Measurements from ENCODE around the gene HARS1. TPM values are rescaled to one million over a fixed set of nuclear protein-coding genes. Genes with fewer than 3 reads are reported as not detected.
A peak's percentile ranks its signal among the peaks of the same experiment; 100 is the strongest.
"Not testable (repeated sequence)": the region's sequence is repeated elsewhere in the genome, so short reads cannot be mapped to it uniquely, and the experiment has no call there.

The HARS1 gene
- polyA plus RNA-seq, 4 donors = 55.2 to 81.9 (median 67.2) TPM

- no peak for DNase-seq (ENCODE audit: low read depth in 4 of 4, low spot score in 3 of 4)
Measured at GRCh38 chr5:140635291-140636257, 55.6 kb downstream of the HARS1 start.

GRCh38 chr5:140634103-140634502 lies 57.1 kb downstream of the HARS1 start:
- no peak for DNase-seq (ENCODE audit: low read depth in 4 of 4, low spot score in 3 of 4)

GRCh38 chr5:140633501-140633900 lies 57.7 kb downstream of the HARS1 start:
- DNase-seq (ENCODE audit: low read depth in 4 of 4, low spot score in 3 of 4) = no peak

GRCh38 chr5:140633021-140633471 lies 58.1 kb downstream of the HARS1 start, which contains the start of gene CD14:
TSS of gene CD14 (minus strand) at chr5:140633175. CDS start at chr5:140633071, 104 bp downstream.
- no peak for DNase-seq (ENCODE audit: low read depth in 4 of 4, low spot score in 3 of 4)

- DNase-seq (ENCODE audit: low read depth in 4 of 4, low spot score in 3 of 4) = peak in 1 of 4 donors; percentile 12
Measured at GRCh38 chr5:140632366-140633020, 58.7 kb downstream of the HARS1 start.

GRCh38 chr5:140631831-140632365 lies 59.3 kb downstream of the HARS1 start:
- DNase-seq (ENCODE audit: low read depth in 4 of 4, low spot score in 3 of 4) = no peak

- DNase-seq (ENCODE audit: low read depth in 4 of 4, low spot score in 3 of 4) = no peak
Measured at GRCh38 chr5:140631036-140631417, 60.1 kb downstream of the HARS1 start.

GRCh38 chr5:140630292-140631035 lies 60.7 kb downstream of the HARS1 start:
- no peak for DNase-seq (ENCODE audit: low read depth in 4 of 4, low spot score in 3 of 4)

GRCh38 chr5:140628711-140629110 lies 62.5 kb downstream of the HARS1 start:
- DNase-seq (ENCODE audit: low read depth in 4 of 4, low spot score in 3 of 4) = no peak

GRCh38 chr5:140627972-140628371 lies 63.2 kb downstream of the HARS1 start:
- DNase-seq (ENCODE audit: low read depth in 4 of 4, low spot score in 3 of 4) = no peak

- not testable (repeated sequence) for DNase-seq (ENCODE audit: low read depth in 4 of 4, low spot score in 3 of 4)
Measured at GRCh38 chr5:140624886-140625285, 66.3 kb downstream of the HARS1 start.

Other genes with a start within 250 kb of the HARS1 start
- 10 to 100 TPM in 2 of 4 donors, 1 to 10 TPM in 2; 6.2 to 14.5 (median 10.2) TPM for gene EIF4EBP3, start 143.7 kb downstream of the HARS1 start, polyA plus RNA-seq (ENCODE audit: insufficient read length in 4 of 4)
- gene SRA1, start 133.9 kb downstream of the HARS1 start, polyA plus RNA-seq (ENCODE audit: insufficient read length in 4 of 4) = 10 to 100 TPM; 21.8 to 32.0 (median 27.9) TPM
- 10 to 100 TPM; 29.7 to 57.1 (median 37.1) TPM for gene APBB3, start 126.8 kb downstream of the HARS1 start, polyA plus RNA-seq (ENCODE audit: insufficient read length in 4 of 4)
- 10 to 100 TPM; 62.3 to 85.7 (median 78.9) TPM for gene SLC35A4, start 126.5 kb downstream of the HARS1 start, polyA plus RNA-seq (ENCODE audit: insufficient read length in 4 of 4)
- 10 to 100 TPM in 2 of 4 donors, 1 to 10 TPM in 2; 9.1 to 52.7 (median 9.9) TPM for gene CD14, start 58.2 kb downstream of the HARS1 start, polyA plus RNA-seq (ENCODE audit: insufficient read length in 4 of 4)
- gene TMCO6, start 51.9 kb downstream of the HARS1 start, polyA plus RNA-seq (ENCODE audit: insufficient read length in 4 of 4) = 10 to 100 TPM; 10.2 to 23.4 (median 15.0) TPM
- gene NDUFA2, start 43.7 kb downstream of the HARS1 start, polyA plus RNA-seq (ENCODE audit: insufficient read length in 4 of 4) = 10 to 100 TPM; 49.2 to 94.6 (median 74.6) TPM
- gene IK, start 43.5 kb downstream of the HARS1 start, polyA plus RNA-seq (ENCODE audit: insufficient read length in 4 of 4) = 100 to 1,000 TPM; 116 to 186 (median 162) TPM
- gene WDR55, start 26.5 kb downstream of the HARS1 start, polyA plus RNA-seq (ENCODE audit: insufficient read length in 4 of 4) = 10 to 100 TPM; 11.9 to 20.6 (median 14.4) TPM
- gene DND1, start 17.8 kb downstream of the HARS1 start, polyA plus RNA-seq (ENCODE audit: insufficient read length in 4 of 4) = under 1 TPM in 3 of 4 donors, not detected in 1; 0.10 to 0.37 (median 0.24) TPM
- 10 to 100 TPM; 32.2 to 55.7 (median 45.6) TPM for gene HARS2, start 85 bp upstream of the HARS1 start, polyA plus RNA-seq (ENCODE audit: insufficient read length in 4 of 4)
- gene ZMAT2, start 9.1 kb upstream of the HARS1 start, polyA plus RNA-seq (ENCODE audit: insufficient read length in 4 of 4) = 100 to 1,000 TPM in 2 of 4 donors, 10 to 100 TPM in 2; 89.2 to 147 (median 112) TPM
- under 1 TPM in 2 of 4 donors, not detected in 2; 0.03 to 0.06 TPM for gene PCDHA1, start 94.8 kb upstream of the HARS1 start, polyA plus RNA-seq (ENCODE audit: insufficient read length in 4 of 4)
- gene PCDHA2, start 103.5 kb upstream of the HARS1 start, polyA plus RNA-seq (ENCODE audit: insufficient read length in 4 of 4) = under 1 TPM; 0.19 to 0.61 (median 0.32) TPM
- under 1 TPM; 0.27 to 0.74 (median 0.35) TPM for gene PCDHA3, start 109.7 kb upstream of the HARS1 start, polyA plus RNA-seq (ENCODE audit: insufficient read length in 4 of 4)
- gene PCDHA4, start 115.7 kb upstream of the HARS1 start, polyA plus RNA-seq (ENCODE audit: insufficient read length in 4 of 4) = 1 to 10 TPM in 2 of 4 donors, under 1 TPM in 2; 0.37 to 1.5 (median 0.86) TPM
- under 1 TPM in 2 of 4 donors, not detected in 2; 0.11 to 0.22 TPM for gene PCDHA5, start 130.2 kb upstream of the HARS1 start, polyA plus RNA-seq (ENCODE audit: insufficient read length in 4 of 4)
- under 1 TPM; 0.26 to 0.79 (median 0.46) TPM for gene PCDHA6, start 136.6 kb upstream of the HARS1 start, polyA plus RNA-seq (ENCODE audit: insufficient read length in 4 of 4)
- gene PCDHA7, start 142.9 kb upstream of the HARS1 start, polyA plus RNA-seq (ENCODE audit: insufficient read length in 4 of 4) = under 1 TPM; 0.14 to 0.52 (median 0.33) TPM
- gene PCDHA8, start 149.8 kb upstream of the HARS1 start, polyA plus RNA-seq (ENCODE audit: insufficient read length in 4 of 4) = under 1 TPM in 3 of 4 donors, not detected in 1; 0.08 to 0.22 (median 0.11) TPM
- under 1 TPM in 3 of 4 donors, not detected in 1; 0.03 to 0.12 (median 0.06) TPM for gene PCDHA9, start 157.0 kb upstream of the HARS1 start, polyA plus RNA-seq (ENCODE audit: insufficient read length in 4 of 4)
- 1 to 10 TPM in 1 of 4 donors, under 1 TPM in 3; 0.10 to 1.4 (median 0.65) TPM for gene PCDHA10, start 164.5 kb upstream of the HARS1 start, polyA plus RNA-seq (ENCODE audit: insufficient read length in 4 of 4)
- under 1 TPM; 0.17 to 0.38 (median 0.24) TPM for gene PCDHA11, start 177.6 kb upstream of the HARS1 start, polyA plus RNA-seq (ENCODE audit: insufficient read length in 4 of 4)
- under 1 TPM; 0.04 to 0.82 (median 0.14) TPM for gene PCDHA12, start 183.9 kb upstream of the HARS1 start, polyA plus RNA-seq (ENCODE audit: insufficient read length in 4 of 4)
- gene PCDHA13, start 190.8 kb upstream of the HARS1 start, polyA plus RNA-seq (ENCODE audit: insufficient read length in 4 of 4) = under 1 TPM in 3 of 4 donors, not detected in 1; 0.07 to 0.33 (median 0.09) TPM
- under 1 TPM; 0.09 to 0.52 (median 0.11) TPM for gene PCDHAC1, start 234.9 kb upstream of the HARS1 start, polyA plus RNA-seq (ENCODE audit: insufficient read length in 4 of 4)